Measurements from ENCODE around the gene NPAS1.

DNA sequence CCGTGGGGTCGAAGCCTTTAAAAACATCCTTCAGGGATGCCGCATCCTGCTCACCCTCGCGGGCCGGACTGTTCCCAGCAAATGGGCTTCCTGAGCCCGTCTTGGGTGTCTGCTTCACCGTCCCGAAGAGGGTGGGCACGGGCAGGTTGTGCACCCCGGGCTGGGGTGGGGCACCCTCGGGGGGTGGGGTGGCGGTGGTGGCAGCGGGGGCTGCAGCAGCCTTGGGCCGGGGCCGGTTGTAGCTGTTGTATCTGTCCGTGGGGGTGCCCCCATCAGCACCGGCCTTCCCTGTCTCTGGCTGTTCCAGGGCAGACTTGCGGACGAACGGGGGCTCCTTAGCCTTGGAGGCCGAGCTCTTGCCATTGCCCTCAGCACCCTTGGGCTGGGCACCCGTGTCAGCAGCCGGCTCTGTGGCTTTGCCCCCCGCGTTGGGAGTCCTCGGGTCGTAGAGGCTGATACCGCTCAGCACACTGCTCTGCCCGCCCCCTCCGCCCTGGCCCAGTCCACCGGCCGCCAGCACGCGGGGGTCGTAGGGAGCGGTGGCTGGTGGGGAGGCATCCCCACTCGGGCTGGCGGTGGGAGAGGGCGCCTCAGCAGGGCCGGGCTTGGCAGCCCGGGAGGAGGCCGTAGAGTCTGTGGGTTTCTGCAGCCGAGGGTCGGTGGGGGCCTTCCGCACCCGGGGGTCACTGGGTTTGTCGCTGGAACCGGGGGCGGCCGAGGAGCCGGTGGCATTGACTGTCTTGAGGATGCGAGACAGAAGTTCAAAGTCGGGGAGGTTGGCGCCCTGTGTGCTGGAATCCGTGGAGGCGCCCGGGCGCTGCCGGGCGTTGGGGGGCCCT is 47.0 kb downstream of the NPAS1 start:
- TF ChIP-seq, protein P1, sequence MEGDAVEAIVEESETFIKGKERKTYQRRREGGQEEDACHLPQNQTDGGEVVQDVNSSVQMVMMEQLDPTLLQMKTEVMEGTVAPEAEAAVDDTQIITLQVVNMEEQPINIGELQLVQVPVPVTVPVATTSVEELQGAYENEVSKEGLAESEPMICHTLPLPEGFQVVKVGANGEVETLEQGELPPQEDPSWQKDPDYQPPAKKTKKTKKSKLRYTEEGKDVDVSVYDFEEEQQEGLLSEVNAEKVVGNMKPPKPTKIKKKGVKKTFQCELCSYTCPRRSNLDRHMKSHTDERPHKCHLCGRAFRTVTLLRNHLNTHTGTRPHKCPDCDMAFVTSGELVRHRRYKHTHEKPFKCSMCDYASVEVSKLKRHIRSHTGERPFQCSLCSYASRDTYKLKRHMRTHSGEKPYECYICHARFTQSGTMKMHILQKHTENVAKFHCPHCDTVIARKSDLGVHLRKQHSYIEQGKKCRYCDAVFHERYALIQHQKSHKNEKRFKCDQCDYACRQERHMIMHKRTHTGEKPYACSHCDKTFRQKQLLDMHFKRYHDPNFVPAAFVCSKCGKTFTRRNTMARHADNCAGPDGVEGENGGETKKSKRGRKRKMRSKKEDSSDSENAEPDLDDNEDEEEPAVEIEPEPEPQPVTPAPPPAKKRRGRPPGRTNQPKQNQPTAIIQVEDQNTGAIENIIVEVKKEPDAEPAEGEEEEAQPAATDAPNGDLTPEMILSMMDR (IDR thresholded peaks at IDR 0.05; ENCODE audit: low read depth, low read length, poor library complexity, severe bottlenecking), result no peak
- TF ChIP-seq EZH2phosphoT487 (IDR thresholded peaks at IDR 0.05; ENCODE audit: borderline replicate concordance, low read length), result no peak

Measured in DOHH2 (cell line).